ENCODE measurements around the gene HSPG2. TPM values are rescaled to one million over a fixed set of nuclear protein-coding genes. Genes with fewer than 3 reads are reported as not detected.
"Not testable (repeated sequence)": the region's sequence is repeated elsewhere in the genome, so short reads cannot be mapped to it uniquely, and the experiment has no call there.

HSPG2 gene
- total RNA-seq, 1 donor from 2014 or later: 257 TPM

GRCh38 chr1:21972973-21973441 is 35.9 kb upstream of the HSPG2 start:
- H3K4me3 ChIP-seq; intact Hi-C loops (cut with micrococcal nuclease); H3K9me3 ChIP-seq (replicated peaks); H3K4me1 ChIP-seq; H3K27me3 ChIP-seq (ENCODE audit: low read depth); H3K36me3 ChIP-seq; DNase-seq; H3K27ac ChIP-seq (replicated peaks): not testable (repeated sequence)

GRCh38 chr1:21970523-21970922 is 33.4 kb upstream of the HSPG2 start:
- H3K36me3 ChIP-seq; intact Hi-C loops (cut with micrococcal nuclease); H3K27ac ChIP-seq (replicated peaks); H3K4me3 ChIP-seq; H3K27me3 ChIP-seq (ENCODE audit: low read depth); H3K9me3 ChIP-seq (replicated peaks); H3K4me1 ChIP-seq; DNase-seq: not testable (repeated sequence)

- H3K4me1 ChIP-seq; H3K27me3 ChIP-seq (ENCODE audit: low read depth); H3K27ac ChIP-seq (replicated peaks); DNase-seq; H3K4me3 ChIP-seq; H3K36me3 ChIP-seq; intact Hi-C loops (cut with micrococcal nuclease); H3K9me3 ChIP-seq (replicated peaks): not testable (repeated sequence)
These were observed 32.0 kb upstream of the HSPG2 start for GRCh38 chr1:21969066-21969465.

GRCh38 chr1:21967216-21967615 is 30.1 kb upstream of the HSPG2 start:
- H3K36me3 ChIP-seq; H3K4me3 ChIP-seq; DNase-seq; H3K27ac ChIP-seq (replicated peaks); H3K27me3 ChIP-seq (ENCODE audit: low read depth); intact Hi-C loops (cut with micrococcal nuclease); H3K9me3 ChIP-seq (replicated peaks): not testable (repeated sequence)
- H3K4me1 ChIP-seq: peaks cover 15% of the 10 kb centered on the region

- H3K4me3 ChIP-seq: no peak overlapping the region
- no peak for TF ChIP-seq CTCF (IDR thresholded peaks at IDR 0.05; ENCODE audit: borderline replicate concordance)
- H3K27ac ChIP-seq (replicated peaks): no peak overlapping the region
- intact Hi-C loops (cut with micrococcal nuclease): no loop called here
- H3K9me3 ChIP-seq (replicated peaks): no peaks in the 10 kb centered on the region
- no peak for DNase-seq
- H3K27me3 ChIP-seq (ENCODE audit: low read depth): no peaks in the 10 kb centered on the region
- no peaks in the 10 kb centered on the region for H3K36me3 ChIP-seq
- H3K4me1 ChIP-seq: peaks cover 23% of the 10 kb centered on the region
These were observed 29.3 kb upstream of the HSPG2 start for GRCh38 chr1:21966247-21967000.

- peaks cover 23% of the 10 kb centered on the region for H3K4me1 ChIP-seq
- H3K9me3 ChIP-seq (replicated peaks): no peaks in the 10 kb centered on the region
- no peaks in the 10 kb centered on the region for H3K36me3 ChIP-seq
- no peaks in the 10 kb centered on the region for H3K27me3 ChIP-seq (ENCODE audit: low read depth)
- peak; percentile 96 for TF ChIP-seq CTCF (IDR thresholded peaks at IDR 0.05; ENCODE audit: borderline replicate concordance)
- DNase-seq: peak; percentile 75
- no peak overlapping the region for H3K4me3 ChIP-seq
- no peak overlapping the region for H3K27ac ChIP-seq (replicated peaks)
- intact Hi-C loops (cut with micrococcal nuclease): no loop called here
These were observed 26.5 kb upstream of the HSPG2 start for GRCh38 chr1:21963477-21964217.

GRCh38 chr1:21961799-21962198 is 24.7 kb upstream of the HSPG2 start:
- H3K4me1 ChIP-seq: peaks cover 40% of the 10 kb centered on the region
- H3K27ac ChIP-seq (replicated peaks): no peak overlapping the region
- no peak for DNase-seq
- H3K9me3 ChIP-seq (replicated peaks): no peaks in the 10 kb centered on the region
- H3K27me3 ChIP-seq (ENCODE audit: low read depth): no peaks in the 10 kb centered on the region
- no peaks in the 10 kb centered on the region for H3K36me3 ChIP-seq
- intact Hi-C loops (cut with micrococcal nuclease): no loop called here
- TF ChIP-seq CTCF (IDR thresholded peaks at IDR 0.05; ENCODE audit: borderline replicate concordance): no peak
- H3K4me3 ChIP-seq: no peak overlapping the region

Data from left ventricle myocardium inferior (tissue), 1 donor.